Measurements from ENCODE around the gene SLC66A1. TPM values are rescaled to one million over a fixed set of nuclear protein-coding genes. Genes with fewer than 3 reads are reported as not detected.
"Not testable (repeated sequence)": the region's sequence is repeated elsewhere in the genome, so short reads cannot be mapped to it uniquely, and the experiment has no call there.

The SLC66A1 gene, protein sequence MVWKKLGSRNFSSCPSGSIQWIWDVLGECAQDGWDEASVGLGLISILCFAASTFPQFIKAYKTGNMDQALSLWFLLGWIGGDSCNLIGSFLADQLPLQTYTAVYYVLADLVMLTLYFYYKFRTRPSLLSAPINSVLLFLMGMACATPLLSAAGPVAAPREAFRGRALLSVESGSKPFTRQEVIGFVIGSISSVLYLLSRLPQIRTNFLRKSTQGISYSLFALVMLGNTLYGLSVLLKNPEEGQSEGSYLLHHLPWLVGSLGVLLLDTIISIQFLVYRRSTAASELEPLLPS
- 11.3 TPM for total RNA-seq

DNA sequence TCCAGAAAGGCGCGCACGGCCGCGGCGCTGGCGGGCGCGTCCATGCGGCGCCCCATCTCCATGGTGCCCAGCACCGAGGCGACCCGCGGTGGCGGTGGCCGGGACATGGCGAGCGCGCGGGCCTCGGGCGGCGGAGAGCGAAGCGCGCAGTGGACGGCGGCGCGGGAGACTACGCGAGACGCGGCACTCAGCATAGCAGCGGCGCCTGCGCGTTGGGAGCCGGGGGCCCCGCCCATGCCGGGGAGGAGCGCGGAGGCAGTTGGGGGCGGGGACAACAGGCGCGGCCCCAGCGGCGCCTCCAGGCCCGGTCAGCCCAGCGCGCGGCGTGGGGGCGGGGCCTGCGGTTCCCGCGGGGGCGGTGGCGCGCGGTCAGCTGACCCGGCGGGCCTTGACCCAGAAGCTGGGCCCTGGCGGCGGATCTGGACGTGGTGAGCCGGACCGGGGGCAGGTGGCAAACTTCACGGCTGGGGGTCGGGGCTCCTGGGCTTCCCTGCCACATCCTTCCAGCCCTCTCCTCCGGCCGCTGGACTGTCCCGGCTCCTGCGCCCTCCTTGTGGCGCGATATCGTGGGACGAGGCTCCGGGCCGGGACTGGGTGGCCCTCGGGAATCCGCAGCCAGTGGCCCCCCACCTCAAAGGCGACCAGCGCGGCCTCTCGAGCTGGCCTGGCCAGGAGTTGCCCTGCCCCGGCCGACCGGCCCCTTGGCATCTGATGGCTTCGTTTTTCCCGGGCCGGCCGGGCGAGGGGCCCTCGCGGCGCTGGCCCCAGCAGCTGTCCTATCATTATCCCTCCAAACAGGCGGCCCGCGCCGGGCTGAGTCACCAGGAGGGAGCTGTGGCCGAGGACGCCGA lies at the start of gene SLC66A1, which contains the start of gene AKR7A2:
Gene SLC66A1, plus strand, starts transcription at position 396 of the 851 bp plus-strand sequence. CDS start 5,352 bp downstream, outside the sequence.
Gene AKR7A2, minus strand, starts transcription at position 214 of the 851 bp plus-strand sequence. Its CDS starts 20 bp downstream, at position 194.
- DNase-seq (ENCODE audit: low spot score) = peak; percentile 89

DNA sequence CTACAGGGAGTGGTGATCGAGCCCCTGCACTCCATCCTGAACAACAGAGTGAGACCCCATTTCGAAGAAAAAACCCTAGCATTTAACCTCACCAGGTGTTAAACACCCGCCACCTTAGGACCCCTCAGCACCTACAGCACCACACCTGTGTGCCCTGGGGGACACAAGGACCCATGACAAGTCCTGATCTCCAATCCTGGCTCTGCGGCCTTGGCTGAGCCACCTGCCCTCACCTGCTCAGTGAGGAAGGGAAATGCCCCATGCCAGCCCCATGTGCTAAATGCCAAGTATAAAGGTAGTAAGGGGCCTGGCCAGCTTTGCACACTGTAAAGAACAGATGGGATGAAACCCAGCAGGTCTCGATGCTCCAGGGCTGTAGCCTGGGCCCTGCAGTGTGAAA lies 49.4 kb upstream of the SLC66A1 start:
- DNase-seq (ENCODE audit: low spot score) = no peak

DNA sequence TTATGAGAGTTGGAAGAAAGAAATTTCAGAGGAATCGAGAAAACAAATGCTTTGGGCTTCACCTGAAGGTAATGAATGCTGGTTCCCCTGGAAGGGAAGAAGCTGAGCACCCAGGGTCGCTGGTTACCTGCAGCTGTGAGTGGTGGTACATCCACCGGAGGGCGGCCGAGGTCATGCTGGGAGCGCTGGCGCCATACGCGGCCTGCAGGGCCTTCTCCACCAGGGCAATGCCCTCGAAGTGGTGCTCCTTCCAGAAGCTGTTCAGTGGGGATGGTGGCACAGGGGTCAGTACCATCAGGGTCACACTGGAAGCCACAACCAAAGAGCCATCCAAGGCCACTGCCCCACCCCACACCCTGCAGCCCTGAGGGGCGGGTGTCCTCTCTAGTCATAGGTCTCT lies 43.7 kb upstream of the SLC66A1 start:
- DNase-seq (ENCODE audit: low spot score) = no peak

DNA sequence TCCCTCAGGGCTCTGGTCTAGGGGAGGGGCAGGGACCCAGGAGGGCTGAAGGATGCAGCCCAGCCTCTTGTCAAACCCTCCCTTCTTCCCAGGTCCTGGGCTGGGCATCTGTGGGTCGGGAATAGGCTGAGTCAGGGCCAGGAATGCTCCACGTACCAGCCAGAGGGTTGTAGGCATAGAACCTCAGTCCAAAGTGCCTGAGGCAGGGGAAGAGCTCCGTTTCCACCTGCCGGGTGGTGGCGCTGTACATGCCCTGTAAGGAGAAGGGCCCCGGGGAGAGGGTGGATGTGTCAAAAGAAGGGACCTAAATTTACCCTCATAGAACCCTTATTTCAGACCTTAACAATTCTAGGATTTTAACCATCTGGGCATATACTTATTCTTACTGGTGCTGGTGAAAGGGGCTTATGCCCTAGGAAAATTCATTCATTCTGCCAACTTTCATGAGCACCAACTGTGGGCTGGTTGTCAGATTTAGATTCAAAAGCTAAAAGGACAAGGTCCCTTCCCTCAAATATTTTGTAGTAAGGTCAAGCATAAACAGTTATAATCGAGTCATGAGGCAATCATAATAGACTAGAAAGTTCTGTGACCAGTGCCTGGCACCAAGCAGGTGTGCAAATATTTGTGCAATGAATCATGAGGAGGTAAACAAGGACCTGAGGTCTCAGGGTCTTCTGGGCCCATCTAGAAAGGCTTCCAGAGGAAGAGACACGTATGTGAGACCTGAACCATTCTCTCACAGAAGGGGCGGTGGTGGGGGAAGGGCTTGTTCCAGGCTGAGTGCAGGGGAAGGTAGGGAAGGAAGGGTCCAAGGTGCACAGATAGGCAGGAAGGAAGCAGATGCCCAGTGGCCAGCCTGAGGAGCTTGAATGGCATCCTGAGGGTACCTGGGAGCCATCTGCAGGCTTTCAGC lies 42.4 kb upstream of the SLC66A1 start:
- not testable (repeated sequence) for DNase-seq (ENCODE audit: low spot score)

DNA sequence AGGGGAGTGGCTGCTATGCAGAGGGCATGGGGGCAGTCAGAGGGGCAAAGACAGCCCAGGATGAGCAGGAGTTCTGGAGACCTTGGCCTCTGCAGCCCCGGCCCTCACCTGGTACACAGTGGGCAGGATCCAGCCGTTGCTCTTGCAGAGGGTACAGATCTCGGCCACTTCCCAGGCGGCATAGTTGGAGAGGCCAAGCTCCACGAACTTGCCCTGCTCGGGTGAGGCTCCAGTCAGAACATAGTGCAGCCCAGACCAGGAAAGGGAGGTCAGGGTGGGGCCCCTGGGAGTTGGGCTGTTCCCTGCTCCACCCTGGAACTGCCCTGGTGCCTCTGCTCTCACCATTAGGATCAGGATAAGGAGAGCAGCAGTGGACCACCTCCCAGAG lies 41.8 kb upstream of the SLC66A1 start:
- not testable (repeated sequence) for DNase-seq (ENCODE audit: low spot score)

DNA sequence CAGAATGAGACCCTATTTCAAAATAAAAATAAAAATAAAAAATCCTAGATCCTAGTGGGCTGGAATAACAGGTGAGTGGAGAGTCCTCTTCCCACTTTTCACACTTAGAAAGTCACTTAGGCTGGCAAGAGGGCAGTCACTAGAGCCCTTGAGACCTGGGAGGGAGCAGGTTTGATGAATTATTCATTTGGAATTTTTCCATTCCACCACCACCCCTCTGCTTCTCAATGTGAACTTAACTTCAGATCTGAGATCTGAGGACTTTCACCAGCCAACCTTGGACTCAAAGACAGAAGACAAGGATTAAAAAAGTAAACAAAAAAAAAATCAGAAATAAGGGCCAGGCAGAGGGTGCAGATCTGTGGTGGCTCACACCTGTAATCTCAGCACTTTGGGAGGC lies 40.1 kb upstream of the SLC66A1 start:
- DNase-seq (ENCODE audit: low spot score) = no peak

DNA sequence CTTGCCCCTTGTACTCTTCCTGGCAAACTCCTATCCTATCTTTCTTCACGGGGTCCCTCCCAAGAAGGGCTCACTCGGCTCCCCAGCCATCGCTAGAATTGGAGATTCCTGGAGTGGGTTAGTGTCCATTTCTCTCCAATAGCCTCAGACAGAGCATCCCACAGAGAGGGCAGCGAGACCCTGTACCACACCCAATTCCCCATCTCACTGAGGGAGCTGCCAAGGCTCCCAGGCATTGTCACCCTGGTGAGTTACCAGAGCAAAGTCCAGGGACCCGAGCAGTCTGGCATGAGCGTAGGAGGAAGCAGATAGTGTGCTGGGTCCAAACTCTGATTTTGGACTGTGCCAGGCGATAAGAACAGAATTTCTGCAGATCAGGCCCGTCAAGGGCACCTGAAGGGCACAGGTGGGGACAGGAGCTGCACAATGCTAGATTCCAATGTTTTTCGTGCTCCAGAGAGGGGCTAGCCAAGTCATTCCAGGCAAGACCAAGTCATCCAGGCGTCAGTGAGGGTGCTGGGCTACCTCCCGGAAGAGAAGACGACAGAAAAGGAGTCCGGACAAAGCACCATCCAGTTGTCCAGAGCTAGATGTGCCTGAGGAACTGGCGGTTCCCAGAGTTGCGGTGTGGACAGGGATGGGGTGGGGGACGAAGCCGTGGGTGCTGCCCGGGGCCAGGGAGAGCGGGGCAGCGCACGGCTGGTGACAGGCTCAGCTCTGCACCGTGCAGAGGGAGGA lies 38.9 kb upstream of the SLC66A1 start:
- no peak for DNase-seq (ENCODE audit: low spot score)

DNA sequence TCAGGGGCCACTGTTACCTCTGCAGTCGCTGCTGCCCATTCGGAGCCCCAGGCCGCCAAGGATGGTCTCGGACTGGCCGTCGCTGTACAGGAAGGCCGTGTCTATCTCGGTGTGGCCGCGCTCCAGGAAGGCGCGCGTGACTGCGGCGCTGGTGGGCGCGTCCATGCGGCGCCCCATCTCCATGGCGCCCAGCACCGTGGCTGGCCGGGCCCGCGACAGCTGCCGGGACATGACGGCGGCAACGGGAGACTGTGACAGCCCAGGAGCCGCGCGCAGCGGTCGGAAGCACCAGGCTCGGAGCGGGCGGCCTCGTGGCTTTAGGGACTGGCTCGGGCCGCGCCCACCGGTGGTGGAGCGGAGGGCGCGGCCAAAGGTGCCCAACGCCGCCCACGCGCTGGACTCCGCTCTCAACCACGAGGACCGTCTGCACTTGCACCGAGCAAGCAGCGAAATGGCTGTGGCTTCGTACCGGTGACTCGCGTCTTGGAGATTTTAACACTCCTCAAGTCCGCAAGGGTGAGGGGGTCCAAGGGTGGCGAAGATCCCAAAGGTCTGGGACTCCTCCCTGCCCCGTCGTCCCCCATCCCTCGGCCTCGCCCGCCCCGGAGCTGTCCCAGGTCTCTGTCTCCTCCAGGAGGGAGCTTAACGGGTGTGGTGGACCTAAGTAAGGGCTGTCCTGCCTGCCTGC lies 38.1 kb upstream of the SLC66A1 start:
- not testable (repeated sequence) for DNase-seq (ENCODE audit: low spot score)

DNA sequence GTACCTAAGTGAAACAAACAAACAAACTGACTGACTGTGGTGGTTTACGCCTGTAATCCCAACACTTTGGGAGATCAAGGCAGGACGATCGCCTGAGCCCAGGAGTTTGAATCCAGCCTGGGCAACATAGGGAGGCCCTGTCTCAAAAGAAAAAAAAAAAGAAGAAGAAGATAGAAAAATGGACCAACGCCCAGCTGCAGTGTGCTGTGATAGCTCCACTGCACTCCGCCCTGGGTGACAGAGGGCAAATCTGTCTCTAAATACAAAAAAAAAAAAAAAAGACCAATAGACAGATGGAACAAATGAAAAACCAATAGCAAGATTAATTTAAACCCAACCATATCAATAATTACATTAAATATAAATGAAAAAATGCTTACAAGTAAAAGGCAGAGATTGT lies 37.5 kb upstream of the SLC66A1 start:
- no peak for DNase-seq (ENCODE audit: low spot score)

DNA sequence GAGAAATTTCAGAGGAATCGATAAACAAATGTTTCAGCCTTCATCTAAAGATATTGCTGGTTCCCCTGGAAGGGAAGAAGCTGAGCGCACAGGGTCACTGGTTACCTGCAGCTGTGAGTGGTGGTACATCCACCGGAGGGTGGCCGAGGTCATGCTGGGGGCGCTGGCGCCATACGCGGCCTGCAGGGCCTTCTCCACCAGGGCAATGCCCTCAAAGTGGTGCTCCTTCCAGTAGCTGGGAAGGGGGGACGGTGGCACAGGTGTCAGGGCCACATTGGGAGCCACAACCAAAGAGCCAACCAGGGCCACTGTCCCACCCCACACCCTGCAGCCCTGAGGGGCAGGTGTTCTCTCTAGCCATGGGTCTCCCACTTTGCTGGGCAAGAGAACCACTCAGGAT lies 28.2 kb upstream of the SLC66A1 start:
- no peak for DNase-seq (ENCODE audit: low spot score)

DNA sequence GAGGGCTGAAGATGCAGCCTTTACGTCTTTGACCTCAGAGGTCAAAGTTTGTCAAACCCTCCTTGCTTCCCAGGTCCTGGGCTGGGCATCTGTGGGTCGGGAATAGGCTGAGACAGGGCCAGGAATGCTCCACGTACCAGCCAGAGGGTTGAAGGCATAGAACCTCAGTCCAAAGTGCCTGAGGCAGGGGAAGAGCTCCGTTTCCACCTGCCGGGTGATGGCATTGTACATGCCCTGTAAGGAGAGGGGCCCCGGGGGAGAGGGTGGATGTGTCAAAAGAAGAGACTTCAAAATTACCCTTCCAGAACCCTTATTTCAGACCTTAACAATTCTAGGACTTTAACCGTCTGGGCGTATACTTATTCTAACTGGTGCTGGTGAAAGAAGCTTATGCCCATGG lies 27.2 kb upstream of the SLC66A1 start:
- no peak for DNase-seq (ENCODE audit: low spot score)

DNA sequence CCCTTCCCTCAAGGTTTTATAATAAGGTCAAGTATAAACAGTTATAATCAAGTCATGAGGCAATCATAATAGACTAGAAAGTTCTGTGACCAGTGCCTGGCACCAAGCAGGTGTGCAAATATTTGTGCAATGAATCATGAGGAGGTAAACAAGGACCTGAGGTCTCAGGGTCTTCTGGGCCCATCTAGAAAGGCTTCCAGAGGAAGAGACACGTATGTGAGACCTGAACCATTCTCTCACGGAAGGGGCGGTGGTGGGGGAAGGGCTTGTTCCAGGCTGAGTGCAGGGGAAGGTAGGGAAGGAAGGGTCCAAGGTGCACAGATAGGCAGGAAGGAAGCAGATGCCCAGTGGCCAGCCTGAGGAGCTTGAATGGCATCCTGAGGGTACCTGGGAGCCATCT lies 26.8 kb upstream of the SLC66A1 start:
- DNase-seq (ENCODE audit: low spot score) = not testable (repeated sequence)

DNA sequence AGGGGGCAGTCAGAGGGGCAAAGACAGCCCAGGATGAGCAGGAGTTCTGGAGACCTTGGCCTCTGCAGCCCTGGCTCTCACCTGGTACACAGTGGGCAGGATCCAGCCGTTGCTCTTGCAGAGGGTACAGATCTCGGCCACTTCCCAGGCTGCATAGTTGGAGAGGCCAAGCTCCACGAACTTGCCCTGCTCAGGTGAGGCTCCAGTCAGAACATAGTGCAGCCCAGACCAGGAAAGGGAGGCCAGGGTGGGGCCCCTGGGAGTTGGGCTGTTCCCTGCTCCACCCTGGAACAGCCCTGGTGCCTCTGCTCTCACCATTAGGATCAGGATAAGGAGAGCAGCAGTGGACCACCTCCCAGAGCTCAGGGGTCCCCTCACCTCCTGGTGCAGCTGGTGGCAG lies 26.3 kb upstream of the SLC66A1 start:
- DNase-seq (ENCODE audit: low spot score) = not testable (repeated sequence)

DNA sequence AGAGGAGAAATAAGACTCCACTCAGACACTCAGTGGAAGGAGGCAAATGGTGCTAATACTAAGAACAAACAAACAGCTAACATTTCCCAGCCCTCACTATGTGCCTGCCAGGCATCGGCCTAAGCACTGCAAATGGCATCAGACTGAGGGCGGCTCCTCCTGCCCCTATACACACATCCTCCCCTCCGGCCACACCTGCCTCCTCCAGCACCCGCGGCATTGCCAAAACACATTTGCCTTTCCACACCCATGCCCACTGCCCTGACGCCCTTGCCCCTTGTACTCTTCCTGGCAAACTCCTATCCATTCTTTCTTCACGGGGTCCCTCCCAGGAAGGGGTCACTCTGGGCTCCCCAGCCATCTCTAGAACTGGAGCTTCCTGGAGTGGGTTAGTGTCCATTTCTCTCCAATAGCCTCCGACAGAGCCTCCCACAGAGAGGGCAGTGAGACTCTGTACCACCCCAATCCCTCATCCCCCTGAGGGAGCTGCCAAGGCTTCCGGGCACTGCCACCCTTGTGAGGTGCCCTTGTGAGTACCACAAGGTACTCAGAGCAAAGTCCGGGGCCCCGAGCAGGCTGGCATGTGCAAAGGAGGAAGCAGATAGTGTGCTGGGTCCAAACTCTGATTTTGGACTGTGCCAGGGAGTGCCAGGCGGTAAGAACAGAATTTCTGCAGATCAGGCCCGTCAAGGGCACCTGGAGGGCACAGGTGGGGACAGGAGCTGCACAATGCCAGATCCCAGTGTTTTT lies 24.5 kb upstream of the SLC66A1 start:
- no peak for DNase-seq (ENCODE audit: low spot score)

DNA sequence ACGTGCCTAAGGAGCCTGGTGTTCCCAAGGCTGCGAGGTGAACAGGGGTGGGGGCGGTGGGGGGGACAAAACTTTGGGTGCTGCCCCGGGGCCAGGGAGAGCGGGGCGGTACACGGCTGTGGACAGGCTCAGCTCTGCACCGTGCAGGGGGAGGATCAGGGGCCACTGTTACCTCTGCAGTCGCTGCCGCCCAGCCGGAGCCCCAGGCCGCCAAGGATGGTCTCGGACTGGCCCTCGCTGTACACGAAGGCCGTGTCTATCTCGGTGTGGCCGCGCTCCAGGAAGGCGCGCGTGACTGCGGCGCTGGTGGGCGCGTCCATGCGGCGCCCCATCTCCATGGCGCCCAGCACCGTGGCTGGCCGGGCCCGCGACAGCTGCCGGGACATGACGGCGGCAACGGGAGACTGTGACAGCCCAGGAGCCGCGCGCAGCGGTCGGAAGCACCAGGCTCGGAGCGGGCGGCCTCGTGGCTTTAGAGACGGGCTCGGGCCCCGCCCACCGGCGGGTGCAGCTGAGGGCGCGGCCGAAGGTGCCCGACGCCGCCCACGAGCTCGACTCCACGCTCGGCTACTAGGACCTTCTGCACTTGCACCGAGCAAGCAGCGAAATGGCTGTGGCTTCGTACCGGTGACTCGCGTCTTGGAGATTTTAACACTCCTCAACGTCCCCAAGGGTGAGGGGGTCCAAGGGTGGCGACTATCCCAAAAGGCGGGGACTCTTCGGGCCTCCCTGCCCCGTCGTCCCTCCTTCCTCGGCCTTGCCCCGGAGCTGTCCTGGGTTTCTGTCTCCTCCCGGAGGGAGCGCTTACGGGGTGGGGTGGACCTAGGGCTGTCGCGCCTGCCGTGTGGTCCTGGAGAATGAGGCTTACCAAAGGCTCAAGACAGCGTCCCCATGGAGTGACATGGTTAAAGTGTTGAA lies 23.5 kb upstream of the SLC66A1 start, which contains the start of gene AKR7A3:
Gene AKR7A3, minus strand, starts transcription at position 447 of the 918 bp plus-strand sequence. Its CDS starts 61 bp downstream, at position 386.
- not testable (repeated sequence) for DNase-seq (ENCODE audit: low spot score)

DNA sequence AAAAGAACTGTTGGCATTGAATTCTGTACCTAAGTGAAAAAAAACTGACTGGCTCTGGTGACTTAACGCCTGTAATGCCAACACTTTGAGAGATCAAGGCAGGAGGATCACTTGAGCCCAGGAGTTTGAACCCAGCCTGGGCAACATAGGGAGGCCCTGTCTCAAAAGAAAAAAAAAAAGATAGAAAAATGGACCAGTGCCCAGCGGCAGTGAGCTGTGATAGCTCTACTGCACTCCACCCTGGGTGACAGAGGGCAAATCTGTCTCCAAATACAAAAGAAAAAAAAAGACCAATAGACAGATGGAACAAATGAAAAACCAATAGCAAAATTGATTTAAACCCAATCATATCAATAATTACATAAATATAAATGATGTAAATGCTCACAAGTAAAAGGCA lies 22.9 kb upstream of the SLC66A1 start:
- no peak for DNase-seq (ENCODE audit: low spot score)

DNA sequence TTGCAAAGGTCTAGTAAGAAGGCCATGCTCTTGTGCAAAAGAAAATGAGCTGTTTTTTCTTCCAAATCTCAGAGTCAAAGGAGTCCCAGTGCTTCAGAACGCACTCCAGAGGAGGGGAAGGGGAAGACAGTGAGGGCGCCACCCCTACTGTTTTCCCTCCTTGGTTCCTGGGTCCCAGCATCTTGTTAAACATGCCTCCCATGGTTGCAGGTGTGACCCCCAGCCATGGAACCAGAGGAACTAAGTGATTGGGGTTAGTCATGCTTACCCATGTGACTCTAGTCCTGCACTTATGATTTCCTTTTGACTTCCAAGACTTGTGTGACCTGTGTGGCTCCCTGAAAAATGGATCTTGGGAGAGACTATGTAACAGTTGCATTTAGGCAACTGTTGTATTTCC lies 17.5 kb upstream of the SLC66A1 start:
- no peak for DNase-seq (ENCODE audit: low spot score)

DNA sequence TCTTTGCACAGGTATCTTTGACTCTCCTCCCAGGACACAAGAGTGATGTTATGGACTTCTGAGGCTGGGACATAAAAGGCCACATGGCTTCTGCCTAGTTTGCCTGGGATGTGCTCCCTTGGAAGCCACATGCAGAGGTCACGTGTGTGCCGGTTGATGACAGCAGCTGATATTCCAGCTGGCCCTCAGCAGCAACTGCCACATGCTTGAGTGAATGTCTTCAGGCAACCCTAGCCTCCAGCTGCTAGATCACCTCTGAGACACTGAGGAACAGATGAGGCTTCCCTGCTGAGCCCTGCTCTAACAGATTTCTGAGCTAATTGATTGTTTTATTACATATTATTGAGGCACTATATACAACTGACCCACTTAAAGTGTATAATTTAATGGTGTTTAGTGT lies 11.9 kb upstream of the SLC66A1 start:
- DNase-seq (ENCODE audit: low spot score) = no peak

DNA sequence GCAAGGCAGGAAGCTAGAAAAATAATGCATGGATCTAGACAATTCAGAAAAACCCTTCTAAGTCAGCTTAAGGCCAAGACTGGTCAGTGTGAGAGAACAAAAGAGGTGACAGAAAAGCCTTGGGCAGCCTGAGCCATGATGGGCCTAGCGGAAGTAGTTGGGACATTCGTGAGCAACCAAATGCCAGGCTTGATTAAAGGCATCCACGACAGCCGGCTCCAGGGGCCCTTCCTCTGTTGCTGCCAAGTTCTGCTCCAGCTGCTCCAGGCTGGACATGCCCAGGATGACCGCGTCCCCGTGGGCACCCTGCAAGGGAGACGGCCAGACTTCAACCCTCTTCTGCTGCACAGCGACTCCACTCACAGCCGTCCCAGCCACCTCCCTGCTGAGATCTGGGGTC lies 8.0 kb upstream of the SLC66A1 start:
- not testable (repeated sequence) for DNase-seq (ENCODE audit: low spot score)
